ENCODE results near the gene GAPVD1.

DNA sequence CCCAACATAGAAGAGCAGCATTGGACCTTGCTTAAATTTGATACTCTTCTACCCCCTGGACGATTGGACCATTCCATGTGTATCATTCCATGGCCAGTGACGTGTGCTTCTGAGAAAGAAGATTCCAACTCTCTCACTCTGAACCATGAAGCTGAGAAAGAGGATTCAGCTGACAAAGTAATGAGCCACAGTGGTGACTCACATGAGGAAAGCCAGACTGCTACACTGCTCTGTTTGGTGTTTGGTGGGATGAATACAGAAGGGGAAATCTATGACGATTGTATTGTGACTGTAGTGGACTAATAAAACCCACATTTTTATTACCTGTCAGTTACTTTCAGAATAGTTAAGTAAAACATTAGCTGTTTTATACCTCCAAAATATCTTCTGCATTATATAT is 27.9 kb upstream of the GAPVD1 start:
- no peak for TF ChIP-seq CTCF (conservative IDR thresholded peaks at IDR 0.05; ENCODE audit: low read length)
- no peak for TF ChIP-seq EZH2phosphoT487 (IDR thresholded peaks at IDR 0.05; ENCODE audit: borderline replicate concordance, low read depth, low read length)

Data from OCI-LY7 (cell line).